T47D (cell line): ENCODE measurements around the gene PARVG.
"Not testable (repeated sequence)": the region's sequence is repeated elsewhere in the genome, so short reads cannot be mapped to it uniquely, and the experiment has no call there.

ENCODE experiments used
- DNase-seq, 2 experiments: peaks; one replicate each; pipeline versions ENCODE4 v3.0.0 to v3.0.0-alpha.2; 2011 to 2012; ENCODE audit warnings: low read depth in 1 of 2, low spot score in 1 of 2
- JUND ChIP-seq: IDR thresholded peaks from 2 replicates; pipeline ENCODE4 v1.6.1; 2012; ENCODE audit warnings: low read depth
- in situ Hi-C: cut with HindIII; loops from 2 replicates; pipeline ENCODE4 v1.10.0; 2016; ENCODE audit warnings: low sequenced_read_pairs, low pct_unique_long_range_greater_than_20kb

The PARVG gene

GRCh38 chr22:44220727-44221680, 40.3 kb downstream of the PARVG start:
- TF ChIP-seq JUND = no peak
- in situ Hi-C loops = no loop called here

GRCh38 chr22:44221710-44222475, 41.2 kb downstream of the PARVG start:
- in situ Hi-C loops = no loop called here
- no peak for DNase-seq
- no peak for TF ChIP-seq JUND

More at GRCh38 chr22:44220727-44221680, 40.3 kb downstream of the PARVG start:
- no peak for DNase-seq

GRCh38 chr22:44224166-44224565, 43.4 kb downstream of the PARVG start:
- TF ChIP-seq JUND = no peak
- no peak for DNase-seq
- in situ Hi-C loops = no loop called here

GRCh38 chr22:44225091-44225689, 44.5 kb downstream of the PARVG start:
- no peak for TF ChIP-seq JUND
- in situ Hi-C loops = no loop called here
- DNase-seq = no peak

GRCh38 chr22:44225812-44226211, 45.1 kb downstream of the PARVG start:
- in situ Hi-C loops = no loop called here
- TF ChIP-seq JUND = no peak
- DNase-seq = no peak

- in situ Hi-C loops = no loop called here
- no peak for DNase-seq
- TF ChIP-seq JUND = no peak
Measured at GRCh38 chr22:44229331-44229730, 48.6 kb downstream of the PARVG start.

GRCh38 chr22:44229809-44230208, 49.1 kb downstream of the PARVG start:
- peak in 1 of 2 experiments; percentile 5 for DNase-seq
- TF ChIP-seq JUND = no peak
- in situ Hi-C loops = no loop called here

- no peak for DNase-seq
- TF ChIP-seq JUND = no peak
- in situ Hi-C loops = no loop called here
Measured at GRCh38 chr22:44231233-44231632, 50.5 kb downstream of the PARVG start.

GRCh38 chr22:44234372-44234771, 53.6 kb downstream of the PARVG start:
- DNase-seq, in situ Hi-C loops: not testable (repeated sequence)

GRCh38 chr22:44237290-44237689, 56.6 kb downstream of the PARVG start:
- in situ Hi-C loops = no loop called here
- DNase-seq = no peak
- TF ChIP-seq JUND = no peak

- DNase-seq, in situ Hi-C loops: not testable (repeated sequence)
Measured at GRCh38 chr22:44241121-44241520, 60.4 kb downstream of the PARVG start.

GRCh38 chr22:44242946-44243724, 62.4 kb downstream of the PARVG start:
- TF ChIP-seq JUND = no peak
- DNase-seq = no peak
- in situ Hi-C loops = no loop called here
